GM18867 (cell line): ENCODE measurements around the gene LPCAT3.

Experiments used
- ATAC-seq: cut with Tn5 transposase; IDR thresholded peaks from one replicate; pipeline ENCODE4 v1.9.1; 2021; ENCODE audit warnings: mild to moderate bottlenecking, moderate library complexity; ENCODE audit not compliant: unreplicated experiment

Gene LPCAT3

DNA sequence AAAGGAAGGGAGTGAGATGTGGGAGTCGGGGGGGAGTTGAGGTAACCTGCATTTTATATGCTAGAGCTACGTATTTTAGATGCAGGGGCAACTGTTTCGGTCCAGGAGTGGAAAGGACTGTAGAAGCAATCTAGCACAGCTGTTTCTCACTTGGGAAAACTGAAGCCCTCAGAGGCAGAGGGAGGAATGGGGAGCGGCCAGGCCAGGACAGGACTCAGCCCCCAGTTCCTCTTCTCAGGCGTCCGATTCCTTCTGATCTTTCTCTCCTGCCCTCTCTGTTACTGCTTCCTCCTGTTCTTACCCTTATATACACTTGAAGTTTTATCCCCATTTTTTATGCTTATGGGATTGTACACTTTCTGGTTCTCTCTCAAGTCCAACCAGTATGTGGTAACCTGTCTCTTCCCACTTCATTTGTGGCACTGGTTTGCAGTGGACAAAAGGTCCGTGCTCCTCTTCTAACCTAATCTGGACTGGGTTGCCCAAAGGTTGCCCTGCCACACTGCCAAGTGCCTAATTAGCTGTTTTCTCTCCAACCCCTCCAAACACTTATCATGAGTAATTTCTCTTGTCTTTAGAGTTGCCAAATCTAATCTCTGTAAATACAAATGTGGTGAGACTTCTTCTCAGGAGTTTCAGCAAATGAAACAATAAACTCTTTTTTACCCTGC, 16.2 kb downstream of the LPCAT3 start:
- no peak for ATAC-seq

- ATAC-seq: no peak
Observed at GRCh38 chr12:6998715-6999451, 19.4 kb downstream of the LPCAT3 start.

DNA sequence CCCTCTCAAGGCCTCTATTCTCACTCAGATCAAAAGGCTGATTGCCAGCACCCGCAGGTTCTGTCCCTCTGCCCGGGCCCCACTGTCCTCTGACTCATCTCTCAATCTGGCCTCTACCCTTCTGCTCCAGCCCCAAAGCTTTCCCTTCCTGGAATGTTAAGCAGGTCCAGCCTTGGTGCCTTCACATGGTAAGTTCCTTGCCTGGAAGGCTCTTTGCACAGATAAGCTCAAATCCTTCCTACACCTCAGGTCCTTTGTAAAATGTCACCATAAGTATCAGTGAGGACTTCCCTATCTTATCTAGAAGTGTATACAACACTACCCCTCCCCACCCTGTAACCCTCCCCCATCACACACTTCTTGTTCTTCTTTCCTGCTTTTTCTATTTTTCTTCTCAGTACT, 22.2 kb downstream of the LPCAT3 start:
- no peak for ATAC-seq

DNA sequence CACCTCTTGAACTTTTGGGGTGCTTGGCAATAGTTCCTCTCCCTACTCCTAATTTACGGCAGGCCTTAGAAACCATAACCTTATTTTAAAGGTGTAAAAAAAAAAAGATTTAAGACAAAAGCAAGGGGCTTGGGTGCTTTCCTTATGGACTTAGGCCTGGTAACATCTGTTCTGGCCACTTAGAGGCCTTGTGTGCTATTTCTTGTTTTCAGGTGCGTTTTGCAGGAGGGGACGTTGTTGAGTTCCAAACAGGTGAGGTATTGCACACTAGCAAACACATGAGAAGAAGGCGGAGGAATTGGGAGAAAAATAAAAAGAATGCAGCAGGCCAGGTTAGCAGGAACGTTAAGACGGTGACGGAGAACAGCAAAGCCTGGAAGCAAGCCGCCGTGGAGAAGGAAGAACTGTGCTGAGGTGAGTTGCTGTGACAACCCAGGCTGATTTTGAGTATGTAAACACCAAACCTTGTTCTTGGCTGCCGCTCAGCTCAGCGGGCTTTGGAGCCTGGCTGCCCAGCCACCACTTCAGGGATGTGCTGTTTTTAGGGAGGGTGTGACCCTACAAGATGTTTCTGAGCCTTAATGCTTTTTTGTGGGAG, 30.2 kb downstream of the LPCAT3 start:
- no peak for ATAC-seq

- no peak for ATAC-seq
Observed at GRCh38 chr12:6982532-6982931, 35.7 kb downstream of the LPCAT3 start.

GRCh38 chr12:6981152-6982052, 36.9 kb downstream of the LPCAT3 start:
- ATAC-seq: no peak

GRCh38 chr12:6980740-6981139, 37.5 kb downstream of the LPCAT3 start:
- ATAC-seq: no peak

GRCh38 chr12:6980075-6980474, 38.2 kb downstream of the LPCAT3 start:
- no peak for ATAC-seq

- ATAC-seq: no peak
Observed at GRCh38 chr12:6979453-6979852, 38.8 kb downstream of the LPCAT3 start.

- ATAC-seq: no peak
Observed at GRCh38 chr12:6979021-6979420, 39.3 kb downstream of the LPCAT3 start.

GRCh38 chr12:6978611-6979011, 39.7 kb downstream of the LPCAT3 start:
- ATAC-seq: no peak

DNA sequence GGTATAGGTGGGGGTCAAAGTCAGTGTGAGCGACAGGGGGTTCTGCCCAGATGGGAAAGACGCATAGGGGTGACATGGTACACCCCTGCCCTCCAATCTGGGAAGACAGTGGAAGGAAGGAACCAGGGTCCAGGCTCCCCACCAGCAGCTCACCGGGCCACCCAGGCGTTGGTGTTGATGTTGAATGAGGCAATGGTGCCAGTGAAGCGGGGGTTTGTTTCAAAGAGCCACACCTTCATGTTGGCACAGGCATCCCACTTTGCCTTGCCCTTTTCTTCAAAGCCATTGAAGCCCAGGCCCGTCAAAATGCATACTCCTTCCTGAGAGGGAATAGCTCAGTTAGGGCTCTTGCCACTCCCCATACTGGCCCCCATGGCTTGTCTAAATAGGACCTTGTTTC, 40.1 kb downstream of the LPCAT3 start:
- no peak for ATAC-seq

- ATAC-seq: no peak
Observed at GRCh38 chr12:6977653-6978052, 40.6 kb downstream of the LPCAT3 start.

GRCh38 chr12:6975297-6976032, 42.8 kb downstream of the LPCAT3 start:
- no peak for ATAC-seq

DNA sequence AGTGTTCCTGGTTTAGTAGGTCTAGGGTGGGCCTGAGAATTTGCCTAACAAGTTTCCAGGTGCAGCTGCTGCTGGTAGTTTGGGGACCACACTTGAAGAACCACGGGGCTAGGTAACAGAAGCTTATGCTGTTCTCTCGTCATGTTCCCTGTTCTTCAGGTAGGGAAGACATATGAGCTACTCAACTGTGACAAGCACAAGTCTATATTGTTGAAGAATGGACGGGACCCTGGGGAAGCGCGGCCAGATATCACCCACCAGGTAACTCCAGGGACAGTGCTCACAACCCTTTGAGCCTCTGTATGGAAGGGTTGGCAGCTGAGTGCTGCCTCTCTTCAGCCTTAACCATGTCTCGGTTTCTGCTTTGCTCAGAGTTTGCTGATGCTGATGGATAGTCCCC, 44.1 kb downstream of the LPCAT3 start:
- ATAC-seq: no peak

GRCh38 chr12:6970096-6970527, 48.2 kb downstream of the LPCAT3 start:
- peak; percentile 6 for ATAC-seq

- no peak for ATAC-seq
Observed at GRCh38 chr12:6968426-6968825, 49.9 kb downstream of the LPCAT3 start.

- ATAC-seq: no peak
Observed at GRCh38 chr12:6967651-6968100, 50.6 kb downstream of the LPCAT3 start.

DNA sequence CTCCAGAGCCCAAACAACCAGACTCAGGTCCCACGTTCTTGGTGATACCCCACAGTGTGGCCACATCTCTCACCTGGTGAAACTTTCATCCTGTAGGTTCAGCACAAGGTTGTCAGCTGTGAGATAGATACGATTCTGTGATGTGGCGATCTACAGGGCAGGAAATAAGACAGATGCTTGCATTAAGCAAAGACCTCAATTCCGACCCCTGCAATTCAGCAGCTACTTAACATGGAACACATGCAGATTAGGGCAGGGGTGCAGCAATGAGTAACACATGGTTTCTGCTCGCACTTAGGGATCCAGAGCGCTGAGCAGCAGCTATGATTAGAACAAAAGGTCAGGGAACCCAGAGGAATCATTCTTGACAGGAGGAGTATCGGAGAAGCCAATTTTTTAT, 51.9 kb downstream of the LPCAT3 start:
- no peak for ATAC-seq

- ATAC-seq: no peak
Observed at GRCh38 chr12:6965714-6966113, 52.6 kb downstream of the LPCAT3 start.
